Fibroblast of villous mesenchyme (primary cell): ENCODE results near the gene MYO15A. TPM values are rescaled to one million over a fixed set of nuclear protein-coding genes. Genes with fewer than 3 reads are reported as not detected.

ENCODE experiments used
- DNase-seq: peaks from one replicate; pipeline ENCODE4 v3.0.0-alpha.2; 2010; ENCODE audit warnings: low read depth
- H3K4me3 ChIP-seq: 2 replicates; pipeline ENCODE4 v1.5.1; 2011; ENCODE audit warnings: low read depth, mild to moderate bottlenecking, low read length
- CTCF ChIP-seq: IDR thresholded peaks from 2 replicates; pipeline ENCODE4 v1.5.1; 2012; ENCODE audit warnings: low read depth, mild to moderate bottlenecking, low read length; ENCODE audit not compliant: insufficient read depth
- total RNA-seq: library from RNA; depleted of rRNA; stranded (reverse); fragments of >200 nt; gene quantifications from 2 replicates; pipeline ENCODE4 v1.2.3, GENCODE V29; 2012

Gene MYO15A
- total RNA-seq, 1 donor, result 0.43 TPM

DNA sequence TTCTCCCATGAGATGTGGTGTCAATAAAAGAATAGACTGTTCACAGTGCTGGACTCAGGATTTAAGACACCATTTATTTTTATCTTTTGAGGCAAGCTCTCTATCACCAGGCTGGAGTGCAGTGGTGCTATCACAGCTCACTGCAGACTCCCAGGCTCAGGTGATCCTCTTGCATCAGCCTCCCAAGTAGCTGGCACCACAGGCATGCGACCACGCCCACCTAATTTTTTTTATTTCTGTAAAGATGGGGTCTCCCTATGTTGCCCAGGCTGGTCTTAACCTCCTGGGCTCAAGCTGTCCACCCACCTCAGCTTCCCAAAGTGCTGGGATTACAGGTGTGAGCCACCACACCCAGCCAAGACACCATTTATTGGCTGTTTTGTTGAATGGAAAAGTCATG is 39.5 kb upstream of the MYO15A start:
- no peak for DNase-seq
- H3K4me3 ChIP-seq, result no peak overlapping the region
- TF ChIP-seq CTCF, result no peak

DNA sequence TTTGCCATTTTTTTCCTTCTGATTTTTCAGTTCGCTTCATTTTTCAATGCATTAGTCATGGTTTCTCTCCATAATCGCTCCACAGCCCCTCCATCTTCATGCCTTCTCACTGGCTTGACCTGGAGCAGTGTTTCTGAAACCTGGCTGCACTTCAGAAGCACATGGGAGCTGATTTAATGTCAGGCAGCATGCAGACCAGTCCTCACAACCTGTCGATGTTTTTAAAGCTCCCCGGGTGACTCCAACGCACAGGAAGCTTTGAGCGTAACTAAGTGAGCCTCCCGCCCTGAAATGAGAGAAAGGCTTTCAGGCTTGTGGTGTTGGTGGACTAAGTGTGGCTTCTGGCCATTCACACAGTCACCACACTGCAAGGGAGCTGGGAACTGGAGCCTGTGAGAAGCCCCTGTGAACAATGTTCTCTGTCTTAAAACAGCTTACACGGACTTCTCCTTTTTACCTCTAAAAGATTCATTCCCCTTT is 37.7 kb upstream of the MYO15A start:
- peak; percentile 39 for DNase-seq
- TF ChIP-seq CTCF, result no peak
- H3K4me3 ChIP-seq, result peak overlapping the region; percentile 41

GRCh38 chr17:18071751-18072150 is 36.8 kb upstream of the MYO15A start:
- no peak for DNase-seq
- no peak for TF ChIP-seq CTCF
- no peak overlapping the region for H3K4me3 ChIP-seq

- no peak for TF ChIP-seq CTCF
- DNase-seq, result no peak
- H3K4me3 ChIP-seq, result no peak overlapping the region
Observed at GRCh38 chr17:18074566-18075272, 33.8 kb upstream of the MYO15A start.

- H3K4me3 ChIP-seq, result no peak overlapping the region
- peak; percentile 15 for DNase-seq
- TF ChIP-seq CTCF, result no peak
Observed at GRCh38 chr17:18076936-18077335, 31.6 kb upstream of the MYO15A start.

DNA sequence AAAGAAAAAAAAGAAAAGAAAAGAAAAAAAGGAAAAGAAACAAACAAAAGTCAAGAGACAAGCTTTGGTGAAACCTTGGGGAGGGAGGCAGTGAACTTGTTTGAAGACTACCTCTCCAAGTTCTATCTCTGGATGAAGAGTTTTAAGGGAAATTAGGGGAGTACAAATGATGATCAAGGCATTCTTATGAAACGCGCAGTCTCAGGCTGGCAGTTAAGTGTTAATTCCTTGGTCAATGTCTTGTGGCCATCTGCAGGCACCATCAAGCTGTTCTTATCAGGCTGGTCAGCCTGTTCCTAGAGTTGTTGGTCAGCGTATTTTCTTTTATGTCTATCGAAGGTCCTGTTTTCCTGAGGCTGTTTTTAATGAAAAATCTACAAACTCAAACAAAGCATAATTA is 29.0 kb upstream of the MYO15A start:
- no peak for DNase-seq

More for the DNA sequence above, 29.0 kb upstream of the MYO15A start:
- no peak for TF ChIP-seq CTCF
- no peak overlapping the region for H3K4me3 ChIP-seq
